ENCODE data around the gene FLOT2.

DNA sequence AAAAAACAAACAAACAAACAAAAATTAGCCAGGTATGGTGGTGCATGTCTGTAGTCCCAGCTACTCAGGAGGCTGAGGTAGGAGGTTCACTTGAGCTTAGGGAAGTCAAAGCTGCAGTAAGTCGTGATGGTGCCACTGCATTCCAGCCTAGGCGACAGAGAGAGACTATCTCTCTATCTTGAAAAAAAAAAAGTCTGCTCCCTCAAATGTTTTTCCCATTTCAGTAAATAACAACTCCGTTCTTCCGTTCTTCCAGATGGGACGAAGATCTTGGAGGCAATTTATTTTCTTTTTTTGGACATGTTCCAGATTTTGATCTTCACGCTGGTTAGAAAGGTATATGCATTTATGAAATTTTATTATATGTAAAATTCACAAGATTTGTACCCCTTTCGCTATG is 23.7 kb downstream of the FLOT2 start:
- TF ChIP-seq CTCF (IDR thresholded peaks at IDR 0.05; ENCODE audit: low read depth, low read length, poor library complexity, severe bottlenecking) (no peak), EZH2phosphoT487 (IDR thresholded peaks at IDR 0.05; ENCODE audit: borderline replicate concordance, low read length) (no peak)

Measured in DOHH2 (cell line).